ENCODE results near the gene ASF1B.

ASF1B gene

GRCh38 chr19:14081797-14082674, 54.4 kb downstream of the ASF1B start:
- peak; percentile 39 for DNase-seq

- DNase-seq: peak; percentile 99
Measured at GRCh38 chr19:14080887-14081796, 55.2 kb downstream of the ASF1B start.

- no peak for DNase-seq
Measured at GRCh38 chr19:14078411-14078810, 58.0 kb downstream of the ASF1B start.

GRCh38 chr19:14073925-14074838, 62.2 kb downstream of the ASF1B start:
- DNase-seq: no peak

GRCh38 chr19:14073261-14073924, 63.0 kb downstream of the ASF1B start:
- DNase-seq: peak; percentile 73

GRCh38 chr19:14072535-14073260, 63.7 kb downstream of the ASF1B start, which contains the start of gene MISP3:
Gene MISP3 (plus strand): TSS chr19:14072786. CDS start chr19:14073310, 524 bp downstream.
- peak; percentile 29 for DNase-seq

- DNase-seq: no peak
Measured at GRCh38 chr19:14070268-14071050, 65.9 kb downstream of the ASF1B start.

All from CD4-positive, alpha-beta T cell treated with Interferon gamma for 1 hour (primary cell).